ENCODE results near the gene ABHD12. TPM values are rescaled to one million over a fixed set of nuclear protein-coding genes. Genes with fewer than 3 reads are reported as not detected.
"Not testable (repeated sequence)": the region's sequence is repeated elsewhere in the genome, so short reads cannot be mapped to it uniquely, and the experiment has no call there.

The ABHD12 gene
- total RNA-seq, 1 donor from 2014 or later = 49.4 TPM

DNA sequence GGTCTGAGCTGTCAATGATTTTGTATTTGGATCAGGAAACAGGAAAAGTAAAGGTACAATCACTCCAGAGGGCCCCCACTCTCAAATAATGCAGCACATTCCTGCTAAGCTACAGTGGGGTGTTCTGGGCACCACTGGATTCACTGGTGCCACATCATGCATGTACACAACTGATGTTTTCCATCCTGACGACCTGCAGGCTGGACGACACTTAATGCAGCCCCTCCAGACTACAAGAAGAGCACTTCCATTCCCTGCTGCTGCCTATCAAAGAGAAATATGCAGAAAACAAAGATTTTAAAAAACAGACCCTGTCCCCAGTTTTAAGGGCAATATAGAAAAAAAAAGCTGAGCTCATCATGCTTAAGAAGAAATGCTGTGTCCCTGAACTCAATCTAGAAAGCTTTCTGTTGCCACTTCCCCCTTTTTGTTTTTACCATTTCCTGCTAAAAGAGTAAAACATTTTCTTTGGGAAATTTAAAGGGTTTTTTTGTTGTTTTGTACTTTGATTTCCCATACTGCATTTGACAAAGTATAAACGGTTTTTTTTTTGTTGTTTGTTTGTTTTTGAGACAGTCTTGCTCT, 35.5 kb downstream of the ABHD12 start:
- no peak for DNase-seq (ENCODE audit: extremely low read depth, low read depth, low spot score)

DNA sequence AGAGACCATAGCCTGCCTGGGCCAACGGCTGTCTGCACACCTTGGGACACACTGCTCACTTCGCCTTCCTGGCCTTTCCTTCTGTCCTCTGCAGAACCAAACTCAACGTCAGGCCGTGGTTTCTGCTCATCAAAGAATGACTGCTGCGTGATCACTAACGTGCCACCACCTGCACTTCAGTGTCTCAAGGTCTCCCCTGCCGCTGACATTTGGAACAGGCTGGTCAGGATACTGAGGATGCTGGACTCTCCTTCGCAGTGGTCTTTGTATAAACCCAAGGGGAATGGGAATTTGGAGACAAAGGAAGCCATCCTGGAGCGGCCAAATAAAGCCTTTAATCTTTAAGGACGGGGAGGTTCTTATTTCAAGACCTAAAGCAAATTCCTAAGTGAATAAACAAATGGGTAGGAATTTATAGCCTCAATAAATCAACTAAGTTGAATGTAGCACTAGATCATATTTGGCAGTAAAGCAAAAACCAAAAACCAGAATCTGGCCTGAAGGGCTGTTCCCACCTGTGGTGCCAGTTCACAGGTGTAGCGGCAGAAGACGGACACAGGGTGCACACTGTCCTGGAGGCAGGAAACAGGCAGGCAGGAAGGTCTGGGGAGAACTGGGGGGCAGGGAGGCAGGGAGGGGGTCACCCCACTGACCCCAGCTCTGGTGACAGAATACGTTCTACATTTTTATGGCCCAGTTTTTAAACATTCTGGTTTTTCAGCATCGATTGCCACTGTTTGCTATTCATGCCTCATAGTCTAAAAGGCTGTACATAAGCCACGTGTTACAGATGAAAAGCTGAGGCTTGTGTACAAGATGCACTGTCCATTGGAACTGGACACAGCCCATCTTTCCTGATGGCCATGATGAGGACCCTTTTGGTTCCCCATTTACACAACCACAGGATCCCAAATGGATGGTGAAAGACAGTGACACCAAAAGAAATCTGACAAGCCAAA, 36.6 kb downstream of the ABHD12 start:
- DNase-seq (ENCODE audit: extremely low read depth, low read depth, low spot score) = no peak

DNA sequence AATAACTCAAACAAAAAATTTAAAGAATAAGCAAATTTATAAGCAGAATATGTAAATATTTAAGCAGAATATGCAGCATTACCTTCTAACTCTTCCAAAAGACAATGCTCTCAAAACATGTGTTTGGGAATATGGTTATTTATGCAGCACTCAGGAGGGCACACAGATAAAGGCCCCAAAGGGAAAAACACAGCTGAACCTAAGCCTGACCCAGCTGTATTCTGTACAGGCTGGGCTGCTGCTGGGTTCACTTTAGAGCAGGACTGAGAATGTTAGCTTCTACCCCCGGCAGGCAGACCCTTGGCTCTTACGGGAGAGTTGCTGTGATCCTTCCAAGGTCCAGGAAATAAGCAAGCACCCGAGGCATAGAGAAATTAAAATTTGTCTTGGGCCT, 37.3 kb downstream of the ABHD12 start:
- DNase-seq (ENCODE audit: extremely low read depth, low read depth, low spot score) = no peak

DNA sequence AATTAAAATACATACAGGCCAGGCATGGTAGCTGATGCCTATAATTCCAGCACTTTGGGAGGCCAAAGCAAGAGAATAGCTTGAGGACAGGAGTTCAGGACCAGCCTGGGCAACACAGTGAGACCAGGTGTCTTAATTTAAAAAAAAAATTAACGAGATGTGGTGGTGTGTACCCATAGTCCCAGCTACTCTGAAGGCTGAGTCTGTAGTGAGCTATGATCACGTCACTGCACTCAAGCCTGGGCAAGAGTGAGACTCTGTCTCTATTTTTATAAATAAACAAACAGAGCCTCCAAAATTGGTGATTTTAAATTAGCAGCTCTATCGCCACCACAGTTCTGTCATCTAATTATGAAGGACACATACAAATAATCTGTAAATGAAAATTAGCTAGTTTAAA, 37.9 kb downstream of the ABHD12 start:
- no peak for DNase-seq (ENCODE audit: extremely low read depth, low read depth, low spot score)

DNA sequence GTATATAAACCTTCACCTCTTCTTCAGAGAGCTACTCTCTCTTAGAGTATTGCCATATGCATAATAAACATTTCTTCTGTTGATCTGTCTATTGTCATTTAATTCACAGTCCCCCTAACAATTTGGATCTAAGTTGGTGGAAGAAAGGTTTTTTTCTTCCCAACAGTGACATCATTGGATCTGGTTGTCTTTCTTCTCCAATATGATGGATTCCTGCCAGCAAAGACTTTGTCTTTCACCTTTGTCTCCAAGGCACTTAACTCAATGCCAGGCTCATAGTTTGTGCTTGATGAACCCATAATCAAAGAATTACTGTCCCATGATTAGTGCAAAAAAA, 39.6 kb downstream of the ABHD12 start:
- no peak for DNase-seq (ENCODE audit: extremely low read depth, low read depth, low spot score)

DNA sequence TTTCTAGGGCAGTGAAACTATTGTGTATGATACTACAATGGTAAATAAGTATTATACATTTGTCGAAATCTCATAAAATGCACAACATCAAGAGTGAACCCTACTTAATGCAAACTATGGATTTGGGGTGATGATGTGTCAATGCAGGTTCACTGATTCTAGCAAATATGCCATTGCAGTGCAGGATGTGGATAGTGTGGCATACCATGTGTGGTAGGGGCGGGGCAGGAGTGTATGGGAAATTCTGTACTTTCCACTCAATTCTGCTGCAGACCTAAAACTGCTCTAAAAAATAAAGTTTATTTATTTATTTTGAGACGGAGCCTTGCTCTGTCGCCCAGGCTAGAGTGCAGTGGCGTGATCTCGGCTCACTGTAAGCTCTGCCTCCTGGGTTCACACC, 44.3 kb downstream of the ABHD12 start:
- DNase-seq (ENCODE audit: extremely low read depth, low read depth, low spot score) = no peak

DNA sequence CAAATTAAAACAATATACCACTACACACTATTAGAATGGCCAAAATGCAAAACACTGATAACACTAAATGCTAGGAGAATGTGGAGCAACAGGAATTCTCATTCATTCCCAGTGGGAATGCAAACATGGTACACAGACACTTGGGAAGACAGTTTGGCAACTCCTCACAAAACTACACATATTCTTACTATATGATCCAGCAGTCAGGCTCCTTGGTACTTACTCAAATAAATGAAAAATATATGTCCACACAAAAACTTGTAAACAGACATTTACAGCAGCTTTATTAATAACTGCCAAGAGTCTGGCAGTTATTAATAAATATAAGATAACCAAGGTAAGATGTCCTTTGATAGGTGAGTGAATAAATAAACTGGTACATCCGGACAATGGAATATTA, 44.9 kb downstream of the ABHD12 start:
- DNase-seq (ENCODE audit: extremely low read depth, low read depth, low spot score) = no peak

DNA sequence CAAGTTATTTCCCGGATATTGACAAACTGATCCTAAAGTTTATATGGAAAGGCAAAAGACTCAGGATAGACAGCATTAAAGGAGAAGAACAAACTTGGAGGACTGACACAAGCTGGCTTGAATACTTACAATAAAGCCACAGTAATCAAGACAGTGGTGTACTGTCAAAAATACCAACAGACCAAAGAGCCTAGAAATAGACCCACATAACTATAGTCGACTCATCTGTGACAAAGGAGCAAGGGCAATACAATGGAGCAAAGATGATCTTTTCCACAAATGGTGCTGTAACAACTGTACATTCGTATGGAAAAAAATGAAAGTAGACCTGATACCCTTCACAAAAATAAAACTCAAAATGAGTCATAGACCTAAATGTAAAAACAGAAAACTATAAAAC, 46.0 kb downstream of the ABHD12 start:
- no peak for DNase-seq (ENCODE audit: extremely low read depth, low read depth, low spot score)

DNA sequence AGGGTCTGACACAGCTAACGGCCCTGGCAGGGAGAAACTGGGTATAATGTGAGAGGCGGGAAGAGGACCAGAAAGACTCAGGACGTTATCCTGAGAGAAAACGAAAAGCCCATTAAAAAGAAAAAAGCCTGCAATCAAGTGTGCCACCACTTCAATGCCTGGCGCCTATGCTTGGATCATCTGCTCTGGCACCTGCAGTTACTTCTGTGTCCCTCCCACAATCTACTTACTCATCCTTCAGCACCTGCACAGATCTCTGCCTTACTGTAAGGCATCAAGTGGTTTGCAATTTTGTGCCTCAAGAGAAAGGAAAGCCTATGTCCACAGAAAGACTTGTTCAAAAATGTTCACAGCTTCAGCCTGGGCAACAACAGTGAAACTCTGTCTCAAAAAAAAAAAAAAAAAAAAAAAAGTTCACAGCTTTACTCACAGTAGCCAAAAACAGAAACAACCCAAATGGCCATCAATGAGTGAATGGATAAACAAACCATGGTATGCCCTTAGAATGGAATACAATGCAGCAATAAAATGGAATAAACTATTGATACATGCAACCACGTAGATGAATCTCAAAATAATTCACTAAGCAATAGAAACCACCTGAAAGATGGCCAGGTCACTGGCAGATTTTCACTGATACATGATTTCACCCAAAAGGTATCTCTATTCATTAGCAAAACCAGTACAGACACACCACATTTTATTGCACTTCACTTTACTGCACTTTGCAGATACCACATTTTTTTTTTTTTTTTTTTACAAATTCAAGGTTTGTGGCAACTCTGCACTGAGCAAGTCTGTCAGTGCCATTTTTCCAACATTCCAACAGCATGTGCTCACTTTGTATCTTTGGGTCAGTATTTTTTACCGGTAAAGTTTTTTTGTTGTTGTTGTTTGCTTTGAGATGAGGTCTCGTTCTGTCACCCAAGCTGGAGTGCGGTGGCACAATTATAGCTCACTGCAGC, 48.6 kb downstream of the ABHD12 start:
- no peak for DNase-seq (ENCODE audit: extremely low read depth, low read depth, low spot score)

DNA sequence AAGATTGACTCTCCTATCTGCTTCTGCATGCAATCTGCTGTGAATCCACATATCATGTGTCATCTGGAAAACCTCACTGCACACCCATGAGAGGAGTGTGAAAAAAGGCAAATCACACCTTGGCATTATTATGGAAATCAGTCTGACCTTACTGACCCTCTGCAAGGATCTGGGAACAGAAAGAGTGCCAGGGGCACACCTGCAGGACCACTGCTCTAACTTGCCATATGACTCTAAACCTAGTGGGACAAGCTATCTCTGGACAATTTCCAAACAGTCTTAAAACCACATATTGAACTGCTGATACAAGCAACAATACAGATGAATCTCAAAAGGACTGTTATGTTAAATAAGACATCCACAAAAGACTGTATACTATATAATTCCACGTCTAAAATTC, 50.3 kb downstream of the ABHD12 start:
- DNase-seq (ENCODE audit: extremely low read depth, low read depth, low spot score) = no peak

DNA sequence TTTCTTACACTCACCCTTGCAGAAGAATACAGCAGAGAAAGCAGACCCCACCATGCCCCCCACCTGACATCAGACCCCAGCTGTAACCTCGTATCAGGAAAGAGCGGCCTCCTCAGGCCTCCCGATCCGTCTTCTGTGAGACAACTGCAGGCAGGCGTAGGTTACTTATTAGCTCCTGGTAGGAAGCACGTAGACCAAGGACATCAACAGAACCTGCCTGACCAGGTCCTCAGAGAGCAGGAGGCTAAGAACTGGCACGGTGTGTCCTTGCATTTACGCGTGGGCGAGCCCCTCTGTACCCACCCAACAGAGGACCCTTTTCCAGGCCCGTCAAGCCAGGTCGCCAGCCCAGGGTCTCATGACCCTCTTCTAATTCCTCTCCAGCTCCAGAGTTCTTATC, 51.0 kb downstream of the ABHD12 start:
- DNase-seq (ENCODE audit: extremely low read depth, low read depth, low spot score) = no peak

DNA sequence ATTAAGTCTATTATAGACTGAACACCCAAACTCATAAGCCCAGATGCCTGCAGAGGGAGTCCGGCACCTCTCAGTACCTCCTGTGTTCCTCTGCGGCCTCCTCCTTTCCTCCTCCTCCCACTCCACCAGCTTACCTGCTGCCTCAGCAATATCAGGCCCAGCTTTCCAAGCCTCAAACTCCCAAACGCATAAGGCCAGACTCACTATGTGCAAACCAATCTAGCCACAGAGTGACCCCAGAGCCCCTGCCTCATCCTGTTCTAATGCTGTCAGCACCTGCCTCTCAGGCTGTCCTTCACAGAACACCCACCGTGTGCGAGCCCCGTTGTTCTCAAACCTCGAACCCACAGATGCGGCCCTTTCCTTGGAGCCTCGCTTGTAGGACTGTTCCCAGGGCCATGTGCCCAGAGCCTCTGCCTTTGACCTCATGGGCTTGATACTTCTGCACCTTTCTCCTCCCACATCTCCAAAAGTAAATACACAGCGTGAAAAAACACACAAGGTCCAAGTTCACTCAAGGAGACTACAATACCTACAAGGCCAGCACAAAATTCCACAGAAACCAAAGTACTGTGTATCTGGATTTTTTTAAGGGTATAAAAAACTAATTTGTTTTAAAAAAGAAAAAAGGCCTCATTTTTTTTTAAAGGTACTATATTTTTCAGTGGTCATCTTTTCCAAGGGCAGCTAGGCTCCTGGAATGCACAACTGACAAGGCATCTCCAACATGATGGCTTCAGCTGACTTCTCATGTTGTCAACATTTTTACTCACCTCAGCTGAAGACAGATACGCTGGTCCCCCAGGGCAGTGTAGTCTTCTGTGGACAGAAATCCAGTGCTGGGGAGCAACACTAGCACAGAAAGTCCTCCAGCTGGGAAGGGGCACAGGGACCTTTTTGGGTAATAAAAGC, 52.3 kb downstream of the ABHD12 start:
- DNase-seq (ENCODE audit: extremely low read depth, low read depth, low spot score) = no peak

DNA sequence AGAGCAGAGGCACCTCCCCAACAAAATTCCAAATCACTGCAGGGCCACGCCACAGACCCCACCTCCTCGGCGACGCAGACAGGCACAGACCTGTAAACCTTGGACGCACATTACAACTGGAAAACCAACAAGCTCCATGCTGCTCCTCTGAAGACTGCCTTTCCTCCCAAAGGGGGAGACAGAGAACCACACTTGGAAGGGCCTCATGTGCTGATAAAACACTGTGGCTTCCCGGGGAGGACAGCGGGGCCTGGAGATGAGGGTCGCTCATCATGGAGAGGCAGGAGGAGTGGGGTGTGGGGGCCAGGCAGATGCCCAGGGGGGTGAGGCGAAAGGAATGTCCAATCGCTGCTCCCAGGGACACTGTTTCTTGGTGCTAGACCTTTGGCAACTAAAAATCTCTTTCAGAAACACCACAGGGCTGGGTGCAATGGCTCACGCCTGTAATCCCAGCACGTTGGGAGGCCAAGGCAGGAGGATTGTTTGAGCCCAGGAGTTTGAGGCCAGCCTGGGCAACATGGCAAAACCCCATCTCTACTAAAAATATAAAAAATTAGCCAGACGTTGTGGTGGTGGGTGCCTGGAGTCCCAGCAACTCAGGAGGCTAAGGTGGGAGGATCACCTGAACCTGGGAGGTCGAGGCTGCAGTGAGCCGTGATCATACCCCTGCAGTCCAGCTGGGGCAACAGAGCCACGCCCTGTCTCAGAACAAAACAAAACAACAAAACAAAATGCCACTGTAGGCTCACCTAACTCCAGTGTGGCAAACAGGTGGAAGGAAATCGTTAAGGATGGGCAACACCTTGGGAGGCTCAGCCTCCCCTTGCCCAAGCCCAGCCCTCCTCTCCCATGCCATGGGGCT, 53.8 kb downstream of the ABHD12 start:
- no peak for DNase-seq (ENCODE audit: extremely low read depth, low read depth, low spot score)

DNA sequence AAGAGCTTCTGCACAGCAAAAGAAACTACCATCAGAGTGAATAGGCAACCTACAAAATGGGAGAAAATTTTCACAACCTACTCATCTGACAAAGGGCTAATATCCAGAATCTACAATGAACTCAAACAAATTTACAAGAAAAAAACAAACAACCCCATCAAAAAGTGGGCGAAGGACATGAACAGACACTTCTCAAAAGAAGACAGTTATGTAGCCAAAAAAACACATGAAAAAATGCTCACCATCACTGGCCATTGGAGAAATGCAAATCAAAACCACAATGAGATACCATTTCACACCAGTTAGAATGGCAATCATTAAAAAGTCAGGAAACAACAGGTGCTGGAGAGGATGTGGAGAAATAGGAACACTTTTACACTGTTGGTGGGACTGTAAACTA, 55.7 kb downstream of the ABHD12 start:
- DNase-seq (ENCODE audit: extremely low read depth, low read depth, low spot score) = not testable (repeated sequence)

DNA sequence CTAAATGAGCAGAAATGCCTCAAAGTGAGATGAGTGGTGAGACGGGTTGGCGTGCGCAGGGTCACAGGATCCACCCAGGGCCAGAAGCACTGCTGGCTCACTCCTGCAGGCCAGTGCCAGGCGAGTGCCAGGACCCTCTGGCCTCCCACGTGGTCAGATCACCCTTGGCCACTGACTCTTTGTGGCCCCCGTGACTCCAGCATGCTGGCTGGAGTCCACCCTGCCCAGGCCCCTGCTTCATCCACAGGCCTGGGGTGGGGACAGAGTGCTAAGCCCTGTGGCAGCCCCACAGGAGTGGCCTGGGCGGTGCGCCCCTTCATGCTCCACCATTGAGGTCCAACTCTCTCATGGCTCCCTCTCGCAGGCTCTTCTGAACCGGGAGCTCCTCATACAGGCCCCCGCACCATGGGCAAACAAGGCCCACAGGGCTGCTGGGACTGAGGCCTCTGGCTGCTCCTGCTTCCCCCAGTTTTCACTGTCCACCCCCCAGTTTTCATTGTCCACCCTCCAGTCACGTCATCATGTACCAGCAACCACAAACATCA, 61.6 kb downstream of the ABHD12 start:
- DNase-seq (ENCODE audit: extremely low read depth, low read depth, low spot score) = no peak

DNA sequence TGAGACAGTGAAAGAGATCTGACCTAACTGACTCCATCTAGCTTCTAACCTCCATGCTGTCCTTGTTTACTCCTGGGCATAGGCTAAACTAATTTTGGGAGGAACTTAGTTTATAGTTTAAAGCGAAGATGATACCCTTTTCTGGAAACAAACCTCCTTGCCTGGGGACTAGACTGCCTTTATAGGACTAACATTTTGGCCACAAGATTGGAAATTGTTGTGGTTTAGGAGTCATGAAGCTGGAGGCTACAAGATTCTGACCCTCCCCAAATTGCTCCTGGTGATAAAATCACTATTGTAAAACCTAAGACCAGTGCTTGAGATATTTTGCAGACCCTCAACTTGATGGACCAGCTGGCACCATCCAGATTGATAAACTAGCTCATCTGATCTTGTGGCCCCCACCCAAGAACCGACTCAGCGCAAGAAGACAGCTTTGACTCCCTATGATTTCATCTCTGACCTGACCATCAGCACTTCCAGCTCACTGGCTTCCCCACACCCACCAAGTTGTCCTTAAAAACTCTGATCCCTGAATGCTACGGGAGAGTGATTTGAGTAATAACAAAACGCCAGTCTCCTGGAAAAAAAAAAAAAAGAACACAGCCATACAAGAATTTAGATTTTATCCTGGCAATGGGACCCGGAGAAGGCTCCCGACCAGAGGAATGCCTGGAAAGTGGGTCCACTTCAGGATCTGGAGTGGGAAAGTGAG, 63.0 kb downstream of the ABHD12 start:
- no peak for DNase-seq (ENCODE audit: extremely low read depth, low read depth, low spot score)

DNA sequence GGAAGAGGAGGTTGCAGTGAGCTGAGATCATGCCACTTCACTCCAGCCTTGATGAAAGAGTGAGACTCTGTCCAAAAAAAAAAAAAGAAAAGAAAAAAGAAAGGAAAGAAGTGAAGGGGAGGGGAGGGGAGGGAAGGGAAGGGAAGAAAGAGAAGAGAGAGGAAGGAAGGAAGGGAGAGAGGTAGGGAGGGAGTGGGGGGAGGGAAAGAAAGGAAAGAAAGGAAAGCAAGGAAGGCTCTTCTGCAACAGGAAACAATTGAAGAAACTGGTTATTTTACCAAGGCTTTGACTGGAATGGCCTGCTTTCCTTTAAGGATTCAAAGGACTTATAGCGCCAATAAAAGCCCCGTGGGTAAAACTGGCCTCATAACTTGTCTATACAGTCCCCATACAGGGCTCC, 64.6 kb downstream of the ABHD12 start:
- DNase-seq (ENCODE audit: extremely low read depth, low read depth, low spot score) = no peak

DNA sequence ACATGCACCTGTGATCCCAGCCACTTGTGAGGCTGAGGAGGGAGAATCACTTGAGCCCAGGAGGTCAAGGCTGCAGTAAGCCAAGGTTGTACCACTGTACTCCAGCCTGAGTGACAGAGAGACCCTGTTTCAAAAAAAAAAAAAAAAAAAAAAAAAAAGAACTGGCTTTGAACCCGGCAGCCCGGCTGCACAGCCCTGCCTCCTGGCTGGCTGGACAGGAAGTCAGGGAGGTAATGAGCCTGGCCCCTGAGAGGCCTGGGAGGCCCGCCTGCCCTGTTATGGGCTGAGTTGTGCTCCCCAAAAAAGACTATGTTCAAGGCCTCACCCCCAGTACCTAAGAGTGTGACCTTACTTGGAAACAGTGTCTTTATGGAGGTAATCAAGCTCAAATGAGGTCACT, 65.6 kb downstream of the ABHD12 start:
- DNase-seq (ENCODE audit: extremely low read depth, low read depth, low spot score) = no peak
